ENCODE data around the gene OR6M1. TPM values are rescaled to one million over a fixed set of nuclear protein-coding genes. Genes with fewer than 3 reads are reported as not detected.

Gene OR6M1
- total and polyA plus RNA-seq, 7 experiments from 2014 or later, result not detected

GRCh38 chr11:123838199-123838598 lies 32.0 kb upstream of the OR6M1 start:
- Mint-ChIP-seq H3K27me3 (peaks cover 8 to 18% (median 11%) of the 10 kb centered on the region in 5 donors), H3K27ac (no peak overlapping the region), H3K36me3 (no peaks in the 10 kb centered on the region), H3K4me1 (peaks cover 0 to 4% (median 0%) of the 10 kb centered on the region in 7 donors), H3K9me3 (peaks cover 0 to 5% (median 0%) of the 10 kb centered on the region in 11 donors), H3K4me3 (no peak overlapping the region)
- no peaks in the 10 kb centered on the region for H3K9me3 ChIP-seq (ENCODE audit: control insufficient read depth in 2 of 3, low read length in 3 of 3)
- intact Hi-C loops (cut with micrococcal nuclease), result no loop called here
- no peak overlapping the region for H3K4me3 ChIP-seq (ENCODE audit: low read length)
- H3K4me1 ChIP-seq (ENCODE audit: control insufficient read depth in 2 of 2, insufficient read depth in 2 of 2, low read length in 2 of 2), result no peaks in the 10 kb centered on the region
- H3K27ac ChIP-seq (ENCODE audit: low read depth, low read length), result no peak overlapping the region
- ChIA-PET CTCF (no interaction called here), POLR2A (no interaction called here)
- no peaks in the 10 kb centered on the region for H3K36me3 ChIP-seq (ENCODE audit: control insufficient read depth in 2 of 3, insufficient read depth in 3 of 3, low read length in 3 of 3)
- ATAC-seq, result no peak
- no peak for DNase-seq
- peaks cover 0 to 5% of the 10 kb centered on the region in 2 donors for H3K27me3 ChIP-seq (ENCODE audit: control insufficient read depth in 2 of 2, insufficient read depth in 2 of 2, low read length in 2 of 2)

GRCh38 chr11:123833095-123833494 lies 26.9 kb upstream of the OR6M1 start:
- H3K9me3 ChIP-seq (ENCODE audit: control insufficient read depth in 2 of 3, low read length in 3 of 3), result no peaks in the 10 kb centered on the region
- H3K36me3 ChIP-seq (ENCODE audit: control insufficient read depth in 2 of 3, insufficient read depth in 3 of 3, low read length in 3 of 3), result no peaks in the 10 kb centered on the region
- Mint-ChIP-seq H3K4me1 (no peaks in the 10 kb centered on the region), H3K36me3 (no peaks in the 10 kb centered on the region), H3K4me3 (no peak overlapping the region), H3K27me3 (peaks cover 10 to 19% (median 17%) of the 10 kb centered on the region in 5 donors), H3K9me3 (peaks cover 0 to 4% (median 0%) of the 10 kb centered on the region in 11 donors), H3K27ac (no peak overlapping the region)
- ChIA-PET CTCF (no interaction called here), POLR2A (no interaction called here)
- H3K27me3 ChIP-seq (ENCODE audit: control insufficient read depth in 2 of 2, insufficient read depth in 2 of 2, low read length in 2 of 2), result peaks cover 0 to 2% of the 10 kb centered on the region in 2 donors
- H3K27ac ChIP-seq (ENCODE audit: low read depth, low read length), result no peak overlapping the region
- ATAC-seq (no peak), DNase-seq (no peak)
- H3K4me3 ChIP-seq (ENCODE audit: low read length), result no peak overlapping the region
- H3K4me1 ChIP-seq (ENCODE audit: control insufficient read depth in 2 of 2, insufficient read depth in 2 of 2, low read length in 2 of 2), result no peaks in the 10 kb centered on the region
- intact Hi-C loops (cut with micrococcal nuclease), result no loop called here

DNA sequence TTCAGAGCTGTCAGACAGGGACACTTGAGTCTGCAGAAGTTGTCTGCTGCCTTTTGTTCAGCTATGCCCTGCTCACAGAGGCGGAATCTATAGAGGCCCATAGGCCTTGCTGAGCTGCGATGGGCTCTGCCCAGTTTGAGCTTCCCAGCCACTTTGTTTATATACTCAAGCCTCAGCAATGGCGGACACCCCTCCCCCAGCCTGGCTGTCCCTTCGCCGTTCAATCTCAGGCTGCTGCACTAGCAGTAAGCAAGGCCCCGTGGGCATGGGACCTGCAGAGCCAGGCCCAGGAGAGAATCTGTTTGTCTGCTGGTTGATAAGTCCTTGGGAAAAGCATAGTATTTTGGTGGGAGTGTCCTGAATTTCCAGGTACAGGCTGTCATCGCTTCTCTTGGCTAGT lies 23.6 kb upstream of the OR6M1 start:
- CTCF ChIA-PET, result no interaction called here
- peaks cover 0 to 4% (median 0%) of the 10 kb centered on the region in 11 donors for H3K9me3 Mint-ChIP-seq
- ATAC-seq (no peak), DNase-seq (no peak)
- H3K27ac ChIP-seq (ENCODE audit: low read depth, low read length), result no peak overlapping the region
- POLR2A ChIA-PET, result no interaction called here
- H3K27me3 ChIP-seq (ENCODE audit: control insufficient read depth in 2 of 2, insufficient read depth in 2 of 2, low read length in 2 of 2), result no peaks in the 10 kb centered on the region
- H3K36me3 ChIP-seq (ENCODE audit: control insufficient read depth in 2 of 3, insufficient read depth in 3 of 3, low read length in 3 of 3), result no peaks in the 10 kb centered on the region
- intact Hi-C loops (cut with micrococcal nuclease), result no loop called here
- H3K9me3 ChIP-seq (ENCODE audit: control insufficient read depth in 2 of 3, low read length in 3 of 3), result no peaks in the 10 kb centered on the region
- no peak overlapping the region for H3K4me3 ChIP-seq (ENCODE audit: low read length)
- H3K36me3 Mint-ChIP-seq, result no peaks in the 10 kb centered on the region
- H3K4me1 Mint-ChIP-seq, result no peaks in the 10 kb centered on the region
- H3K27me3 Mint-ChIP-seq, result peaks cover 9 to 36% (median 24%) of the 10 kb centered on the region in 5 donors
- H3K4me3 Mint-ChIP-seq, result no peak overlapping the region
- no peak overlapping the region for H3K27ac Mint-ChIP-seq
- H3K4me1 ChIP-seq (ENCODE audit: control insufficient read depth in 2 of 2, insufficient read depth in 2 of 2, low read length in 2 of 2), result no peaks in the 10 kb centered on the region

GRCh38 chr11:123822599-123822998 lies 16.4 kb upstream of the OR6M1 start:
- Mint-ChIP-seq H3K4me1 (peaks cover 0 to 16% (median 0%) of the 10 kb centered on the region in 7 donors), H3K27me3 (peaks cover 0 to 29% (median 16%) of the 10 kb centered on the region in 5 donors), H3K27ac (peak overlapping the region in 1 of 9 donors; percentile 11), H3K9me3 (peaks cover 0 to 6% (median 0%) of the 10 kb centered on the region in 11 donors), H3K4me3 (peak overlapping the region in 1 of 10 donors; percentile 60), H3K36me3 (no peaks in the 10 kb centered on the region)
- ATAC-seq (no peak), DNase-seq (no peak)
- intact Hi-C loops (cut with micrococcal nuclease), result no loop called here
- H3K4me1 ChIP-seq (ENCODE audit: control insufficient read depth in 2 of 2, insufficient read depth in 2 of 2, low read length in 2 of 2), result no peaks in the 10 kb centered on the region
- H3K36me3 ChIP-seq (ENCODE audit: control insufficient read depth in 2 of 3, insufficient read depth in 3 of 3, low read length in 3 of 3), result no peaks in the 10 kb centered on the region
- H3K9me3 ChIP-seq (ENCODE audit: control insufficient read depth in 2 of 3, low read length in 3 of 3), result no peaks in the 10 kb centered on the region
- H3K27ac ChIP-seq (ENCODE audit: low read depth, low read length), result no peak overlapping the region
- no peaks in the 10 kb centered on the region for H3K27me3 ChIP-seq (ENCODE audit: control insufficient read depth in 2 of 2, insufficient read depth in 2 of 2, low read length in 2 of 2)
- CTCF ChIA-PET, result no interaction called here
- peak overlapping the region; percentile 3 for H3K4me3 ChIP-seq (ENCODE audit: low read length)
- POLR2A ChIA-PET, result no interaction called here

DNA sequence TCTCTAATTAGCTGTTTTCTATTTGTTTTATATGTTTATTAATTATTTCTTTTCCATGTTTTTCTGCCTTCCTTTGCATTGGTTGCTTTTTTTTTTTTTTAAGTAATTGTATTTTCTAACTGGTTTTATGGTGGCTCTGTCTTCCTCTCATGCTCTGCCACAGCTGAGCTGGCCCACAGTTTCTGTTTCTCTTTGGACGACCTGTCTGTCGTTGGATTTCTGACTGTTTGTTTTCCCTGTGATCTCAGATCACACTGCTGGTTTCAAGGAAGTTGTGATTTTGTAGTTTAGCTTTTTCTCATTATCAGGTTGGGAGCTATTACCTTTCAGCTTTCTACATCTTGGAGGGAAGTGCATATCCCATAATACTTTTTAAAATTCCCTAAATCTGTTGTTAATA lies 15.9 kb upstream of the OR6M1 start:
- peak overlapping the region in 1 of 9 donors; percentile 11 for H3K27ac Mint-ChIP-seq
- Histone ChIP-seq H3K27ac (ENCODE audit: low read depth, low read length) (no peak overlapping the region), H3K9me3 (ENCODE audit: control insufficient read depth in 2 of 3, low read length in 3 of 3) (no peaks in the 10 kb centered on the region), H3K36me3 (ENCODE audit: control insufficient read depth in 2 of 3, insufficient read depth in 3 of 3, low read length in 3 of 3) (no peaks in the 10 kb centered on the region), H3K4me1 (ENCODE audit: control insufficient read depth in 2 of 2, insufficient read depth in 2 of 2, low read length in 2 of 2) (no peaks in the 10 kb centered on the region), H3K27me3 (ENCODE audit: control insufficient read depth in 2 of 2, insufficient read depth in 2 of 2, low read length in 2 of 2) (no peaks in the 10 kb centered on the region), H3K4me3 (ENCODE audit: low read length) (peak overlapping the region; percentile 3)
- H3K36me3 Mint-ChIP-seq, result no peaks in the 10 kb centered on the region
- peak in 2 of 9 donors; percentile 24 to 29 for DNase-seq
- intact Hi-C loops (cut with micrococcal nuclease), result no loop called here
- ATAC-seq, result no peak
- H3K9me3 Mint-ChIP-seq, result peaks cover 0 to 6% (median 0%) of the 10 kb centered on the region in 11 donors
- H3K27me3 Mint-ChIP-seq, result peaks cover 0 to 24% (median 14%) of the 10 kb centered on the region in 5 donors
- peak overlapping the region in 1 of 10 donors; percentile 60 for H3K4me3 Mint-ChIP-seq
- CTCF ChIA-PET, result no interaction called here
- POLR2A ChIA-PET, result no interaction called here
- H3K4me1 Mint-ChIP-seq, result peaks cover 0 to 16% (median 0%) of the 10 kb centered on the region in 7 donors

DNA sequence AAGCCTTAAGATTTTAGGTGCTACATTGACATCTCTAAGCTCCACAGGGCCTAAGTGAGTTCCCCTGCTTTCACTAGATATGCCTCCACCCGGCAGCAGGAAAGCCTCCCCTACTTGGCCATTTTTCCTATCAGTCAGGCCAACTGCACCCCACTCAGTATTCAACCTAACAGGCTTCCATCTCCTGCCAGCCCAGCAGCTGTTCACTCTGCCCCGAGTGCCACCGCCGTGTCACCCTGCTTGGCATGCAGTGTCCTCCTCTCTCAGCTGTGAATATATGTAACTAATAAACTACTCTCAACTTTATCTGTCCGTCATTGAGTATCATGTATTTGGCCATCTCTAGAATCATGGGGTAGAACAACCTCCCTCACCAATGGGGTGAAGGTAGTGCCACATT lies 9.0 kb upstream of the OR6M1 start:
- Mint-ChIP-seq H3K4me1 (no peaks in the 10 kb centered on the region), H3K4me3 (no peak overlapping the region)
- intact Hi-C loops (cut with micrococcal nuclease), result no loop called here

GRCh38 chr11:123801765-123802164 lies 4.4 kb downstream of the OR6M1 start:
- Histone ChIP-seq H3K4me3 (ENCODE audit: low read length) (no peak overlapping the region), H3K4me1 (ENCODE audit: control insufficient read depth in 2 of 2, insufficient read depth in 2 of 2, low read length in 2 of 2) (no peaks in the 10 kb centered on the region), H3K27ac (ENCODE audit: low read depth, low read length) (no peak overlapping the region), H3K9me3 (ENCODE audit: control insufficient read depth in 2 of 3, low read length in 3 of 3) (no peaks in the 10 kb centered on the region), H3K36me3 (ENCODE audit: control insufficient read depth in 2 of 3, insufficient read depth in 3 of 3, low read length in 3 of 3) (no peaks in the 10 kb centered on the region), H3K27me3 (ENCODE audit: control insufficient read depth in 2 of 2, insufficient read depth in 2 of 2, low read length in 2 of 2) (no peaks in the 10 kb centered on the region)
- Mint-ChIP-seq H3K9me3 (no peaks in the 10 kb centered on the region), H3K4me3 (no peak overlapping the region), H3K4me1 (peaks cover 0 to 3% (median 0%) of the 10 kb centered on the region in 7 donors), H3K27me3 (peaks cover 0 to 14% (median 11%) of the 10 kb centered on the region in 5 donors), H3K36me3 (no peaks in the 10 kb centered on the region), H3K27ac (no peak overlapping the region)
- ATAC-seq, result no peak
- intact Hi-C loops (cut with micrococcal nuclease), result no loop called here
- ChIA-PET CTCF (no interaction called here), POLR2A (no interaction called here)
- no peak for DNase-seq

More for the DNA sequence above, 9.0 kb upstream of the OR6M1 start:
- Histone ChIP-seq H3K27me3 (ENCODE audit: control insufficient read depth in 2 of 2, insufficient read depth in 2 of 2, low read length in 2 of 2) (no peaks in the 10 kb centered on the region), H3K4me1 (ENCODE audit: control insufficient read depth in 2 of 2, insufficient read depth in 2 of 2, low read length in 2 of 2) (no peaks in the 10 kb centered on the region), H3K9me3 (ENCODE audit: control insufficient read depth in 2 of 3, low read length in 3 of 3) (no peaks in the 10 kb centered on the region), H3K36me3 (ENCODE audit: control insufficient read depth in 2 of 3, insufficient read depth in 3 of 3, low read length in 3 of 3) (no peaks in the 10 kb centered on the region), H3K27ac (ENCODE audit: low read depth, low read length) (no peak overlapping the region), H3K4me3 (ENCODE audit: low read length) (no peak overlapping the region)
- H3K9me3 Mint-ChIP-seq, result peaks cover 0 to 5% (median 0%) of the 10 kb centered on the region in 11 donors
- DNase-seq, result no peak
- CTCF ChIA-PET, result no interaction called here
- no peak overlapping the region for H3K27ac Mint-ChIP-seq
- POLR2A ChIA-PET, result no interaction called here
- H3K27me3 Mint-ChIP-seq, result peaks cover 0 to 24% (median 11%) of the 10 kb centered on the region in 5 donors
- no peaks in the 10 kb centered on the region for H3K36me3 Mint-ChIP-seq
- ATAC-seq, result no peak

Data from naive thymus-derived CD4-positive, alpha-beta T cell (primary cell).